Mesenchymal stem cell (in vitro differentiated cells and primary cell): Measurements from ENCODE around the gene ALDH1L1.

Experiments used
- DNase-seq: peaks from one replicate; pipeline ENCODE4 v3.0.0-alpha.2; 2013
- H2AFZ ChIP-seq: one replicate; pipeline ENCODE4 v1.6.1; 2013; ENCODE audit warnings: low read depth, mild to moderate bottlenecking, control low read depth, inconsistent platforms, low read length, moderate library complexity
- H2AK5ac ChIP-seq: 2 replicates; pipeline ENCODE4 v1.6.1; 2013; ENCODE audit warnings: low read length, moderate library complexity, mild to moderate bottlenecking, inconsistent platforms; ENCODE audit not compliant: severe bottlenecking
- H2BK120ac ChIP-seq: one replicate; pipeline ENCODE4 v1.6.1; 2013; ENCODE audit warnings: low read depth, mild to moderate bottlenecking, inconsistent platforms, low read length, moderate library complexity
- H2BK12ac ChIP-seq, 2 experiments: one replicate each; pipeline ENCODE4 v1.6.1; 2013; ENCODE audit warnings: inconsistent platforms in 2 of 2, low read length in 2 of 2, mild to moderate bottlenecking in 2 of 2, moderate library complexity in 2 of 2, control low read depth in 1 of 2
- H2BK15ac ChIP-seq: one replicate; pipeline ENCODE4 v1.6.1; 2013; ENCODE audit warnings: mild to moderate bottlenecking, low read depth, inconsistent platforms; ENCODE audit not compliant: poor library complexity, severe bottlenecking
- H2BK5ac ChIP-seq: 2 replicates; pipeline ENCODE4 v1.6.1; 2013; ENCODE audit warnings: low read depth, mild to moderate bottlenecking, low read length, control low read depth, inconsistent platforms; ENCODE audit not compliant: poor library complexity, severe bottlenecking
- H3K14ac ChIP-seq, 2 experiments: one replicate each; pipeline ENCODE4 v1.6.1; 2013; ENCODE audit warnings: inconsistent platforms in 2 of 2, low read length in 2 of 2, control low read depth in 1 of 2, mild to moderate bottlenecking in 1 of 2, moderate library complexity in 1 of 2
- H3K18ac ChIP-seq, 2 experiments: one replicate each; pipeline ENCODE4 v1.6.1; 2013; ENCODE audit warnings: inconsistent platforms in 2 of 2, low read length in 2 of 2, control low read depth in 1 of 2, low read depth in 1 of 2, mild to moderate bottlenecking in 1 of 2
- H3K23ac ChIP-seq, 2 experiments: one replicate each; pipeline ENCODE4 v1.6.1; 2013; ENCODE audit warnings: inconsistent platforms in 2 of 2, low read length in 2 of 2, mild to moderate bottlenecking in 2 of 2, moderate library complexity in 2 of 2, control low read depth in 1 of 2
- H3K27ac ChIP-seq: 2 replicates; pipeline ENCODE4 v1.5.1; 2013; ENCODE audit warnings: mild to moderate bottlenecking, moderate library complexity, low read length, control low read depth, inconsistent platforms; ENCODE audit not compliant: poor library complexity, severe bottlenecking
- H3K27me3 ChIP-seq, 2 experiments: 2 replicates each; pipeline versions ENCODE4 v1.6.1 to v1.7.0; 2013; ENCODE audit warnings: low read length in 2 of 2, mild to moderate bottlenecking in 2 of 2, moderate library complexity in 2 of 2, control low read depth in 1 of 2, inconsistent platforms in 1 of 2; ENCODE audit not compliant: control insufficient read depth in 1 of 2, insufficient read depth in 1 of 2
- H3K36me3 ChIP-seq, 2 experiments: 2 replicates each; pipeline versions ENCODE4 v1.6.1 to v1.7.0; 2013; ENCODE audit warnings: low read length in 2 of 2, control low read depth in 1 of 2, inconsistent platforms in 1 of 2, low read depth in 1 of 2, mild to moderate bottlenecking in 1 of 2; ENCODE audit not compliant: insufficient read depth in 2 of 2, control insufficient read depth in 1 of 2
- H3K4ac ChIP-seq, 2 experiments: one replicate each; pipeline ENCODE4 v1.6.1; 2013; ENCODE audit warnings: inconsistent platforms in 2 of 2, low read length in 2 of 2, mild to moderate bottlenecking in 2 of 2, moderate library complexity in 2 of 2, control low read depth in 1 of 2, low read depth in 1 of 2
- H3K4me1 ChIP-seq: 2 replicates; pipeline ENCODE4 v1.6.1; 2013; ENCODE audit warnings: low read depth, low read length, control low read depth; ENCODE audit not compliant: control insufficient read depth, insufficient read depth
- H3K4me2 ChIP-seq: 2 replicates; pipeline ENCODE4 v1.6.1; 2013; ENCODE audit warnings: low read length, mild to moderate bottlenecking, inconsistent platforms; ENCODE audit not compliant: poor library complexity, severe bottlenecking
- H3K4me3 ChIP-seq, 2 experiments: 2 replicates each; pipeline versions ENCODE4 v1.5.1 to v1.7.0; 2013; ENCODE audit warnings: low read length in 2 of 2, mild to moderate bottlenecking in 2 of 2, control low read depth in 1 of 2, low read depth in 1 of 2; ENCODE audit not compliant: insufficient read depth in 1 of 2
- H3K79me1 ChIP-seq: replicated peaks from 2 replicates; pipeline ENCODE4 v1.6.1; 2013; ENCODE audit warnings: mild to moderate bottlenecking, control low read depth, low read length, inconsistent platforms; ENCODE audit not compliant: poor library complexity, severe bottlenecking
- H3K9ac ChIP-seq: 2 replicates; pipeline ENCODE4 v1.7.0; 2013; ENCODE audit warnings: mild to moderate bottlenecking, low read length, moderate library complexity
- H3K9me3 ChIP-seq: 2 replicates; pipeline ENCODE4 v1.7.0; 2013; ENCODE audit warnings: mild to moderate bottlenecking, low read length; ENCODE audit not compliant: control insufficient read depth
- H4K8ac ChIP-seq: one replicate; pipeline ENCODE4 v1.6.1; 2013; ENCODE audit warnings: inconsistent platforms, mild to moderate bottlenecking, low read length, moderate library complexity
- H4K91ac ChIP-seq: one replicate; pipeline ENCODE4 v1.6.1; 2013; ENCODE audit warnings: mild to moderate bottlenecking, low read length, inconsistent platforms
- WGBS: methylation state at CpG from one replicate; pipeline ENCODE4 v1.1.7; 2013; ENCODE audit warnings: mixed read lengths; 5-methylcytosine and 5-hydroxymethylcytosine counted together

The ALDH1L1 gene

DNA sequence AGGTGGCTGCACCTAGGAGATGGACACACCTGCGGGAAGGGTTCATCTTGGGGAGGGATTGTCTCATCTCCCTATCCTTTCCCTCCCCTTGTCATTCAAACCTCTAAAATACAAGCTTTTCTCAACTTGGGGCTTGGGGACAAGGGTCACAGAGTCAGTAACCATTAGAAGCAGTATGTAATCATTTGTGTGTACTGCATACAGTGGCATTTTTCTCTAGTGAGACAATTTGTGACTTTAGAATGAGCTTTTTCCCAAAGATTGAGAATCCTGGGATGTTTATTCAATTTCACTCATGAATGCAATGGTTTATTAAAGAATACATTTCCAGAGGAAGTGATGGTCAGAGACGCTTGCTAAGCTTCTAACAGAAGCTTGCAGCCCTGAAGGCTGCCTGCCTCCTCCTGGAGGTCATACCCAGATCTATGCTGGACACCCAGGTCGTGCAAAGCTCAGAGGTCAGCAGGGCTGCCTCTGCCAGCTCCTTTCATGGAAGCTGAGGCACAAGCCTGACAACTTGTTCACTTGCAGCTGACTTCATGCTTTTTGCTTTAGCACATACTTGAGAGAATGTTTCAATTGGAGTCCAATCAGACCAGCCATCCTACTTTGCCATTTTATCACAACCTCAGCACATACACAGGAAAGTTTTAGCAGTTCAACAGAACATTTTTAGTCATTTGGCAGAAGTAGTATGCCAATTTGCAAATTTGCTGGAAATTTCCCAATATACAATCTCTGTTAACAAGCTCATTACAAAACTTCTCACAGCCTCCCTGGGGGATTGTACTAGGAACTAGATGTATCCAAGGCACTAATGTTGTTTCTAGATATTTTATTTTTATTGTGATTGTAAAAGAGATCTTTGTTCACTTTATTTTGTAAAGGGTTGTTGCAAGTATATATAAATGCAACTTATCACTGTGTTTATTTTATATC, 25.6 kb upstream of the ALDH1L1 start:
- H3K79me1 ChIP-seq, result no peaks in the 10 kb centered on the region
- no peak overlapping the region for H2BK120ac ChIP-seq
- no peak overlapping the region for H3K18ac ChIP-seq
- H3K9ac ChIP-seq, result no peak overlapping the region
- H3K14ac ChIP-seq, result no peak overlapping the region
- no peak overlapping the region for H3K4me3 ChIP-seq
- H3K9me3 ChIP-seq, result no peaks in the 10 kb centered on the region
- no peak overlapping the region for H2BK5ac ChIP-seq
- H4K91ac ChIP-seq, result no peak overlapping the region
- H3K4ac ChIP-seq, result no peak overlapping the region
- no peak overlapping the region for H2AFZ ChIP-seq
- H2AK5ac ChIP-seq, result no peak overlapping the region
- no peak overlapping the region for H3K4me2 ChIP-seq
- no peak overlapping the region for H3K27ac ChIP-seq
- H3K36me3 ChIP-seq, result no peaks in the 10 kb centered on the region
- peaks cover 15 to 20% of the 10 kb centered on the region in 2 experiments for H3K27me3 ChIP-seq
- 80% methylated on average over 2 of the region's 3 CpGs for WGBS
- H2BK12ac ChIP-seq, result no peak overlapping the region
- H4K8ac ChIP-seq, result no peak overlapping the region
- H3K4me1 ChIP-seq, result peaks cover 8% of the 10 kb centered on the region
- no peak overlapping the region for H3K23ac ChIP-seq
- H2BK15ac ChIP-seq, result no peak overlapping the region
- peak; percentile 10 for DNase-seq

DNA sequence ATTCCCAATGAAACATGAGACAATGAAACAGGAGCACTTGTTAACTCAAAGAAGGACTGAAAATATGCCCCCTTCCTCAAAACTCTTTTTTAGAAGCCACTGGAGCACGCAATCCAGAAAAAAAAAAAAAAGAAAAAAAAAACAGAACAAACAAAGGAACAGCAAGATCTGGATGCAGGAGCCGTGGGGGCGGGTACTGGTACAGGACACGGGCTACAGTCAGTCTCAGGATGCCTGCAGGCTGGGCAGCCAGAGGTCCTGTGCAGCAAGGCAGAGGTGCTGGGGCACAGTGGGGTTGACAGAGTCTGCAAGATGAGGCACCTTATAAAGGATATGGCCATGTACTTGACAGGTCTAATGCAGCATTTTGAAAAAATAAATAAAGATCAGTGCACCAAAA, 22.3 kb upstream of the ALDH1L1 start:
- no peak overlapping the region for H4K8ac ChIP-seq
- H3K4me3 ChIP-seq, result no peak overlapping the region
- H3K18ac ChIP-seq, result no peak overlapping the region
- H2AFZ ChIP-seq, result no peak overlapping the region
- no peak overlapping the region for H3K27ac ChIP-seq
- H2AK5ac ChIP-seq, result no peak overlapping the region
- H3K23ac ChIP-seq, result no peak overlapping the region
- no peaks in the 10 kb centered on the region for H3K36me3 ChIP-seq
- DNase-seq, result no peak
- no peak overlapping the region for H3K4me2 ChIP-seq
- WGBS, result 89% methylated on average over 4 of the region's 4 CpGs
- no peak overlapping the region for H4K91ac ChIP-seq
- H2BK5ac ChIP-seq, result no peak overlapping the region
- no peak overlapping the region for H2BK15ac ChIP-seq
- H3K79me1 ChIP-seq, result no peaks in the 10 kb centered on the region
- no peak overlapping the region for H3K14ac ChIP-seq
- no peak overlapping the region for H2BK120ac ChIP-seq
- peaks cover 2% of the 10 kb centered on the region for H3K4me1 ChIP-seq
- no peak overlapping the region for H3K9ac ChIP-seq
- H2BK12ac ChIP-seq, result no peak overlapping the region
- H3K4ac ChIP-seq, result no peak overlapping the region
- H3K9me3 ChIP-seq, result no peaks in the 10 kb centered on the region
- peaks cover 15% of the 10 kb centered on the region in 2 experiments for H3K27me3 ChIP-seq

DNA sequence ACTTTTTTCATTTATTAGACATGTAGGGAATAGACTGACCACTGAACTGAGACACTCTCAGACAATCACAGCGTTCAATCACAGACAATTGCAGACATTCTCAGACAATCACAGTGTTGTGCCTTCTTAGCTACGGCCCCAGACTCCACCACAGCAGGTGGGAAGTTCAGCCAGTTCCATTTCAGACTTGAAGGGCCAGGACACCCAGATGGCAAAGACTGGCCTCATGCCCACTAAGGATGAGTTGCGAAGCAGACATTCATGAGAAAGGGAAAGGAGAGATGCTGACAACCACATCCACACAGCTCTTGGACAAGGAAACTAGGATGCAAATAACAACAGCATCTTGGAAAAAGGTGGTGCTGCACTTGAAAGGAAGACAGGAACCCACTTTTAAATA, 21.9 kb upstream of the ALDH1L1 start:
- Histone ChIP-seq H2BK120ac (no peak overlapping the region), H2AK5ac (no peak overlapping the region), H3K23ac (no peak overlapping the region), H4K8ac (no peak overlapping the region), H2AFZ (no peak overlapping the region), H3K9ac (no peak overlapping the region), H2BK12ac (no peak overlapping the region), H2BK15ac (no peak overlapping the region), H3K27me3 (peaks cover 15% of the 10 kb centered on the region in 2 experiments), H4K91ac (no peak overlapping the region), H3K4me3 (no peak overlapping the region), H3K27ac (no peak overlapping the region), H3K36me3 (no peaks in the 10 kb centered on the region), H2BK5ac (no peak overlapping the region), H3K79me1 (no peaks in the 10 kb centered on the region), H3K4me2 (no peak overlapping the region), H3K9me3 (no peaks in the 10 kb centered on the region), H3K18ac (no peak overlapping the region), H3K4me1 (peaks cover 2% of the 10 kb centered on the region), H3K4ac (no peak overlapping the region), H3K14ac (no peak overlapping the region)
- no peak for DNase-seq
- 91% methylated on average over 3 of the region's 3 CpGs for WGBS

DNA sequence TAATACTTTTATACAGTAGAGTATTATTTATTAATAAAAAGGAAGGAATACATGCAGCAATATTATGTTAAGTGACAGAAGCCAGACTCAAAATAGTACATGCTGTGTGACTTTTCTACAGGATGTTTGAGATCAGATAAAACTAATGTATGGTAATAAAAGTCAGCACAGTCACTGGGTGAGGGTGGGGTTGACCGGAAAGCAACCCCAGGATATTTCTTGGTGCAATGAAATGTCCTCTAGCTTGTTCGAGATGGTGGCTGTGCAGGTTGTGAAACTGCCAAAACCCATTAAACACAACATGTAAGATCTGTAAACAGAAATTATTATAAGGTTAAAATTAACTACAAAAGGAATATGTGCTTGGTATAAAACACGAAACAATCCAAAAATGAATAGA, 20.8 kb upstream of the ALDH1L1 start:
- Histone ChIP-seq H3K4ac (no peak overlapping the region), H2BK120ac (no peak overlapping the region), H3K4me3 (no peak overlapping the region), H3K27ac (no peak overlapping the region), H2BK12ac (no peak overlapping the region), H3K9ac (no peak overlapping the region), H3K9me3 (no peaks in the 10 kb centered on the region), H3K4me1 (peaks cover 2% of the 10 kb centered on the region), H2AFZ (no peak overlapping the region), H3K4me2 (no peak overlapping the region), H2BK15ac (no peak overlapping the region), H3K79me1 (no peaks in the 10 kb centered on the region), H3K27me3 (peaks cover 15% of the 10 kb centered on the region in 2 experiments), H3K18ac (no peak overlapping the region), H3K14ac (no peak overlapping the region), H4K8ac (no peak overlapping the region), H2BK5ac (no peak overlapping the region), H4K91ac (no peak overlapping the region), H3K23ac (no peak overlapping the region), H3K36me3 (no peaks in the 10 kb centered on the region), H2AK5ac (no peak overlapping the region)
- peak; percentile 18 for DNase-seq
- 63% methylated on average over 1 of the region's 3 CpGs for WGBS
